Measurements from ENCODE around the gene MAP3K8. TPM values are rescaled to one million over a fixed set of nuclear protein-coding genes. Genes with fewer than 3 reads are reported as not detected.

MAP3K8 gene
- total RNA-seq, 6 experiments from 2014 or later, result 1.3 to 4.2 (median 1.8) TPM

- no peak overlapping the region for H3K27ac Mint-ChIP-seq
- H3K27me3 Mint-ChIP-seq (ENCODE audit: insufficient read depth), result no peaks in the 10 kb centered on the region
- H3K4me1 Mint-ChIP-seq (ENCODE audit: low read depth), result peaks cover 54% of the 10 kb centered on the region
Measured at GRCh38 chr10:30442019-30442606, 8.1 kb downstream of the MAP3K8 start.

GRCh38 chr10:30443049-30443448, 9.1 kb downstream of the MAP3K8 start:
- no peak for TF ChIP-seq CTCF (IDR thresholded peaks at IDR 0.05)
- Mint-ChIP-seq H3K4me1 (ENCODE audit: low read depth) (peaks cover 53% of the 10 kb centered on the region), H3K36me3 (ENCODE audit: low read depth) (no peaks in the 10 kb centered on the region; the same call in 1 of the 2 replicates), H3K27ac (no peak overlapping the region), H3K9me3 (no peaks in the 10 kb centered on the region), H3K27me3 (ENCODE audit: insufficient read depth) (no peaks in the 10 kb centered on the region), H3K4me3 (no peak overlapping the region)
- DNase-seq, result no peak

More at GRCh38 chr10:30442019-30442606, 8.1 kb downstream of the MAP3K8 start:
- Mint-ChIP-seq H3K9me3 (no peaks in the 10 kb centered on the region), H3K4me3 (no peak overlapping the region), H3K36me3 (ENCODE audit: low read depth) (no peaks in the 10 kb centered on the region; the same call in 1 of the 2 replicates)
- TF ChIP-seq CTCF (IDR thresholded peaks at IDR 0.05), result no peak
- no peak for DNase-seq

DNA sequence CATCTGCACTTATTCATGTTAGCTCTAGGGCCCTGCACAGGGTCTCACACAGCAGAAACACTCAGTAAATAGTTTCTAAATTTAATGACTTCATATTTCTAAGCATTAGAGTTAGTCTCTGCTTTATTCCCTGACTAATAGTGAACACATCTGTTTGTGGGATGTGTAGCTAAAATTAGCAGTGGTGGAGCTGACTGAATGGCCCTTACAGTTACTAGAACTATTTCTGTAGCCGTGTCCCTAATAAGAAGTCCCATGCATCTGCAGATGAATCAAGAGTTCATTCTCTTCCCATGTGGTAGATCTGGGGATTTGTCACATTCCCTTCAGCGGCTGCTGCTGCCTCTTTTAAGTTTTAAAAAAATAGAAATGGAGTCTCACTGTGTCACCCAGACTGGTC, 11.7 kb downstream of the MAP3K8 start:
- Mint-ChIP-seq H3K36me3 (ENCODE audit: low read depth) (peaks cover 8% of the 10 kb centered on the region; the same call in 1 of the 2 replicates), H3K27me3 (ENCODE audit: insufficient read depth) (no peaks in the 10 kb centered on the region; the same call in 1 of the 2 replicates), H3K27ac (peak overlapping the region; percentile 86), H3K4me3 (no peak overlapping the region; the same call in 1 of the 2 replicates), H3K9me3 (no peaks in the 10 kb centered on the region), H3K4me1 (ENCODE audit: low read depth) (peaks cover 34% of the 10 kb centered on the region)
- DNase-seq, result peak; percentile 90
- TF ChIP-seq CTCF (IDR thresholded peaks at IDR 0.05), result no peak

GRCh38 chr10:30447125-30447799, 13.3 kb downstream of the MAP3K8 start:
- TF ChIP-seq CTCF (IDR thresholded peaks at IDR 0.05), result no peak
- Mint-ChIP-seq H3K27ac (peak overlapping the region; percentile 80), H3K4me3 (peak overlapping the region; percentile 63), H3K4me1 (ENCODE audit: low read depth) (peaks cover 34% of the 10 kb centered on the region), H3K27me3 (ENCODE audit: insufficient read depth) (no peaks in the 10 kb centered on the region; the same call in 1 of the 2 replicates), H3K36me3 (ENCODE audit: low read depth) (peaks cover 8% of the 10 kb centered on the region; the same call in 1 of the 2 replicates), H3K9me3 (no peaks in the 10 kb centered on the region)
- DNase-seq, result peak; percentile 88

DNA sequence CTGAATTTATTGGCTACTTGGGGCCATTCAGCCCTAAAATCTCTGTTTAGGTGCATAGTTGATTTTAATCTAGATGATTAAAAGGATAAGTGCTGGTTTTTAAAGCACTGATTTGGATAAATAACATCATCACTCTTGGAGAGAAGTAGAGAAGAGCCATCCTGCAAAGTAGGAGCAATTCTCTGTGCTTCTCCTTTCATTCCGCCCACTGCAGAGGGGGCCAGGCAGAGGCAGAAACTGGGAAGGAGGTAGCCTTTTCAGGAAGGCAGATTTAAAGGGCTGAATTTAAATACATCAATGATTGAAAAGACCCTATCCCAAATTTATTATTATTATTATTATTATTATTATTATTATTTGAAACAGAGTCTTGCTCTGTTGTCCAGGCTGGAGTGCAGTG, 14.1 kb downstream of the MAP3K8 start:
- no peaks in the 10 kb centered on the region for H3K9me3 Mint-ChIP-seq
- H3K27me3 Mint-ChIP-seq (ENCODE audit: insufficient read depth), result no peaks in the 10 kb centered on the region; the same call in 1 of the 2 replicates
- peaks cover 34% of the 10 kb centered on the region for H3K4me1 Mint-ChIP-seq (ENCODE audit: low read depth)
- H3K27ac Mint-ChIP-seq, result no peak overlapping the region
- no peak for TF ChIP-seq CTCF (IDR thresholded peaks at IDR 0.05)
- H3K4me3 Mint-ChIP-seq, result no peak overlapping the region
- no peak for DNase-seq
- H3K36me3 Mint-ChIP-seq (ENCODE audit: low read depth), result peaks cover 8% of the 10 kb centered on the region; the same call in 1 of the 2 replicates

All from HFFc6 (cell line).